Dendritic cell treated with granulocyte-macrophage colony-stimulating factor and Interleukin-4, amounts not matched to agents 40 ng/mL and 50 ng/mL, for 4 days (primary cell): ENCODE results near the gene DUSP22.
A peak's percentile ranks its signal among the peaks of the same experiment; 100 is the strongest.

Experiments used
- H3K27ac Mint-ChIP-seq: one replicate; pipeline ENCODE4 v1.8.0; 2022; ENCODE audit warnings: mild to moderate bottlenecking, mixed read lengths
- H3K27me3 Mint-ChIP-seq: one replicate; pipeline ENCODE4 v1.8.0; 2022; ENCODE audit warnings: mild to moderate bottlenecking, mixed read lengths
- H3K36me3 Mint-ChIP-seq: one replicate; pipeline ENCODE4 v1.8.0; 2022; ENCODE audit warnings: low read depth, mixed read lengths
- H3K4me1 Mint-ChIP-seq: one replicate; pipeline ENCODE4 v1.8.0; 2022; ENCODE audit warnings: low read depth, mixed read lengths
- H3K4me3 Mint-ChIP-seq: one replicate; pipeline ENCODE4 v1.8.0; 2022; ENCODE audit warnings: mild to moderate bottlenecking, moderate library complexity, mixed read lengths
- H3K9me3 Mint-ChIP-seq: one replicate; pipeline ENCODE4 v1.8.0; 2022; ENCODE audit warnings: mixed read lengths
- intact Hi-C: fragments of 100-400 bp; cut with micrococcal nuclease; formaldehyde crosslinking; loops from one replicate; pipeline ENCODE4 v1.15.0; 2022

DUSP22 gene

DNA sequence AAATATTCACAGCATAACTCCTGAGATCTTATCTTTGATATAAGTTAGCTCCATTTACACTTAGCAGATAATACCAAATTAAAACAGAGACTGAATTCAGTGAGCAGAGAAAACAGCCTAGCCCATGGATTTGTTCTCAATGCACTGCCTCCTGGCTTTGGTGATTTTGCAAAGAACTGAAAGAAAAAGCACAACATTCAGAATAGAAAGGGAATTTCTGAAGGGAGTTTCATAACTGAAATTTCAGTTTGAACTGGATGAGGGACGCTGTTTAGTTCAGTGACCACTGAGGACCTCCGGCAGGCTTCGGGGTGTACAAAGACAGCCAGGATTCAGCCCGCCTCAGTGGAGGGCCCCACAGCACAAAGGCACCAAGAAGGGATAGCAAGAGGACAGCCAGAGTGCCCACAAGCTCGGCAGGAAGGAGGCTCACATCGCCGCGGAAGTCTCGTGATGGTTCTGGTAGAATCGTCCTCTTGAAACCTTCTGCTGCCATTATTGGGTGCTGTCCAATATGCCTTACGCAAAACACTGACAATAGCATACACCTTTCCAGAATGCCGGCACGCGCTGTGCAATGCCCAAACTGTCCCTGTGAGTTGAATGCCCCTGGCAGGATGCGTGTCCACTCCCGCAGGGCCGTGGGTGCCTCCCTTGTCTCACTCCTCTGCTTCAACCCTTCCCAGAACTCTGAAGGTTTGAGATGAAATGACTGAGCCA, 89.6 kb downstream of the DUSP22 start:
- Mint-ChIP-seq H3K27me3 (peaks cover 74% of the 10 kb centered on the region), H3K4me3 (no peak overlapping the region), H3K9me3 (no peaks in the 10 kb centered on the region), H3K4me1 (peaks cover 39% of the 10 kb centered on the region), H3K36me3 (no peaks in the 10 kb centered on the region), H3K27ac (no peak overlapping the region)
- intact Hi-C loops: no loop called here

GRCh38 chr6:382883-383810, 90.9 kb downstream of the DUSP22 start:
- Mint-ChIP-seq H3K36me3 (no peaks in the 10 kb centered on the region), H3K9me3 (no peaks in the 10 kb centered on the region), H3K4me3 (no peak overlapping the region), H3K4me1 (peaks cover 47% of the 10 kb centered on the region), H3K27me3 (peaks cover 73% of the 10 kb centered on the region), H3K27ac (peak overlapping the region; percentile 25)
- intact Hi-C loops: no loop called here

DNA sequence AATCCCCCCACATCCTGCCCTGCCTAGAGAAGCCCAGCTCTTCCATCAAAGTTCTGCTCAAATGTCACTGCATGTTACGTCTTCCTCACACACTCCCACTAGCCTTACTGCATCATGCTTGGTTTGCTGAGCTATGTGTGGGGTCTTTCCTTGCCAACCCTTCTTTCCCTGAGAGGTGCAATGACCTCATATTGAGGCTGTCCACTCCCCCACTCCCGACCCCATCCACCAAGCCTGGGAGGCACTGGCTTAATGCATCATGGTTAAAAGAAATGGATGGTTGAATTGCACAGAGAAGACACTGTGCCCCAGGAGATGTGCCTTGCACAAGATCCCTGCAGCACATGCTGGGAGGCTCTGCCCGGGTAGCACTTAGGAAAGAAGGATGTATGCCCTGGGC, 91.6 kb downstream of the DUSP22 start:
- Mint-ChIP-seq H3K4me1 (peaks cover 52% of the 10 kb centered on the region), H3K4me3 (no peak overlapping the region), H3K9me3 (no peaks in the 10 kb centered on the region), H3K27me3 (peaks cover 72% of the 10 kb centered on the region), H3K27ac (peak overlapping the region; percentile 25), H3K36me3 (no peaks in the 10 kb centered on the region)
- intact Hi-C loops: no loop called here

- intact Hi-C loops: no loop called here
These were observed 92.6 kb downstream of the DUSP22 start for GRCh38 chr6:384898-385297.

DNA sequence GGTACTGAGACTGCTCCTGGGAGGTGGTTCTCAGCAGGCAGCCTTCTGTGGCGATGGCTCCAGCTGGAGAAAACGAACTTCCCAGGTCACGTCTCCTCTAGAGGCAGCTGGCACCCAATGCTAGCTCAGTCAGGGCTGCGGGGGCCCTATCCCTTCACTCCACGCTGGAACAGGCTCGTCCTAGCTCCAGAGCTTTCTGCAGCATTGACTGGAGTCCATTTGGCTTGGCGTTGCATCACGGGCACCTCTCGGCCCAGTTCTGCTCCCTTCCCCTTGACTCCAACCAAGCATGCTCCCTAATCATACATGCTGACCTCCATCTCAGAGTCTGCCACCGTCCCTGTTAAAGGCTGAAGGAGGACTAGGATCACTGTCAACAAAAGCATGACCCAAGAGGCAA, 93.3 kb downstream of the DUSP22 start:
- H3K27me3 Mint-ChIP-seq: peaks cover 72% of the 10 kb centered on the region
- H3K9me3 Mint-ChIP-seq: no peaks in the 10 kb centered on the region
- intact Hi-C loops: no loop called here
- H3K27ac Mint-ChIP-seq: no peak overlapping the region
- no peaks in the 10 kb centered on the region for H3K36me3 Mint-ChIP-seq
- no peak overlapping the region for H3K4me3 Mint-ChIP-seq
- peaks cover 44% of the 10 kb centered on the region for H3K4me1 Mint-ChIP-seq

More at GRCh38 chr6:384898-385297, 92.6 kb downstream of the DUSP22 start:
- Mint-ChIP-seq H3K9me3 (no peaks in the 10 kb centered on the region), H3K4me3 (no peak overlapping the region), H3K36me3 (no peaks in the 10 kb centered on the region), H3K27ac (peak overlapping the region; percentile 26), H3K4me1 (peaks cover 44% of the 10 kb centered on the region), H3K27me3 (peaks cover 72% of the 10 kb centered on the region)

DNA sequence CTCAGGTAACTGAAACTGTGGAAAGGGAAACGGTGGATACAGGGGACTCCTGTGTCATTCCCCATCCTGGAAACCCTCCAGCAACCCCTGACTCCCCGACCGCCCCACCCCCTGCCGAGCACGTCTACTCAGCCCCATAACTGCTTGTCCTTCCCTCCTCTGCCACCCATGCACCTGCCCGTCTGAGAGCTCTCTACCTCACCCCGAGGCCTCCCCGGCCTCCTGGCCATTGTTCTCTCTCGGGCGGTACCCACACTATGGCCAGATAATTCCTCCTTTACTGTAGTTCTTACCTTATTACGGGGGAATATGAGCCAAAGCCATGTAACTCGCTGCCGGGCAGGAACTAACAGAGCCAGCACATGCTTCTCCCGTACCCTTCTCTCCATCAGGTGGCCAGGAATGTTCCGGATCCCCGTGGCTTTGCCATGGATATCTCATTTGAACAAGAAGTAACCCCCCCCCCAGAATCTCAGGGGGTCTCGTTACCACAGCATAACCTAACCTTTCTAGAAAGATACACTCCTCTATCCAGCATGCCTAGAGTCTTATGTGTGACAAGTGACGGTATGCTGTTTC, 94.5 kb downstream of the DUSP22 start:
- Mint-ChIP-seq H3K27me3 (peaks cover 70% of the 10 kb centered on the region), H3K36me3 (peaks cover 5% of the 10 kb centered on the region), H3K9me3 (no peaks in the 10 kb centered on the region), H3K4me1 (peaks cover 51% of the 10 kb centered on the region), H3K4me3 (no peak overlapping the region), H3K27ac (no peak overlapping the region)
- intact Hi-C loops: no loop called here

GRCh38 chr6:387293-387741, 95.0 kb downstream of the DUSP22 start:
- intact Hi-C loops: no loop called here
- Mint-ChIP-seq H3K27me3 (peaks cover 64% of the 10 kb centered on the region), H3K4me3 (no peak overlapping the region), H3K9me3 (no peaks in the 10 kb centered on the region), H3K27ac (no peak overlapping the region), H3K36me3 (peaks cover 10% of the 10 kb centered on the region), H3K4me1 (peaks cover 51% of the 10 kb centered on the region)

- Mint-ChIP-seq H3K27ac (no peak overlapping the region), H3K27me3 (peaks cover 62% of the 10 kb centered on the region), H3K4me1 (peaks cover 46% of the 10 kb centered on the region), H3K4me3 (no peak overlapping the region), H3K9me3 (no peaks in the 10 kb centered on the region), H3K36me3 (peaks cover 21% of the 10 kb centered on the region)
- intact Hi-C loops: no loop called here
These were observed 96.1 kb downstream of the DUSP22 start for GRCh38 chr6:388202-388903.

DNA sequence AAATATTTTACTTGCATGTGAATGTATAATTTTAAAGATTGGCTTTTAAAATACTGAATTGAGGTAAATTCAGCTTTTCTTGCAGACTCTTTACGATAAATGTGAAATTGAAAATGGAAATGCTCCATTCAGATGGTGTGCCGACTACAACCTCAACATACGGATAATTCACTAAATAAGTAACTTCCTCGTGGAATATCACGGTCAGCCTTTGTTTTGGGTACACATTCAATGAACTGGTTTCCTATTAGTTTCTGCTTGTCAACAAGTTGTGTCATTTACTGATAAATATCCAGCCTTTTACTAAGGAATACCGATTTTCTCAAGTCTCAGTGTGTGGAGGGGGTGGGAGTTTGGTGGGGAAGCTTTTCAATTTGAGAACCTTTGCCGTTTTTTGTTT, 96.9 kb downstream of the DUSP22 start:
- H3K9me3 Mint-ChIP-seq: no peaks in the 10 kb centered on the region
- intact Hi-C loops: no loop called here
- H3K36me3 Mint-ChIP-seq: peaks cover 29% of the 10 kb centered on the region
- peaks cover 45% of the 10 kb centered on the region for H3K4me1 Mint-ChIP-seq
- H3K27ac Mint-ChIP-seq: no peak overlapping the region
- H3K27me3 Mint-ChIP-seq: peaks cover 60% of the 10 kb centered on the region
- no peak overlapping the region for H3K4me3 Mint-ChIP-seq

DNA sequence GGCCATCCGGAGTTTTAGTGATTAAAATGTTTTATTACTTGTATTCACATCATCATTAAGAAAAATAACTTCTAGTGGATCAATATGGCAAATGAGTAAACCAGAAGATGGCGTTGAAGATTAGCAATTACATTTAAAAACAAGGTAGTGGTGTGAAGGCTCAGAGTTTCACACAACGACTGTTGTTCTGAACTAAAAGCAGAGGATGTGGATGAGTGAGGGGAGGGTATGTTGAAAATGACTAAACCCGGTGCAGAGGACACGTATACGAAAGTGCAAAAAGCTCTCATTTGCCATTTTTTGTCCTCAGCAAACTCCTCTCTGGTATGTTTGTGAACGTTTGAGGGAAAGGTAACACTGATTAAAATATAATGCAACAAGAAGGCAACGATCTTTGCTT, 97.3 kb downstream of the DUSP22 start:
- intact Hi-C loops: loop anchor here (5.0 kb wide), 4 partner anchors 32 to 202 kb away; partner anchors contain the start of gene DUSP22
- peaks cover 57% of the 10 kb centered on the region for H3K27me3 Mint-ChIP-seq
- H3K4me3 Mint-ChIP-seq: no peak overlapping the region
- no peaks in the 10 kb centered on the region for H3K9me3 Mint-ChIP-seq
- H3K4me1 Mint-ChIP-seq: peaks cover 40% of the 10 kb centered on the region
- H3K36me3 Mint-ChIP-seq: peaks cover 33% of the 10 kb centered on the region
- H3K27ac Mint-ChIP-seq: no peak overlapping the region

DNA sequence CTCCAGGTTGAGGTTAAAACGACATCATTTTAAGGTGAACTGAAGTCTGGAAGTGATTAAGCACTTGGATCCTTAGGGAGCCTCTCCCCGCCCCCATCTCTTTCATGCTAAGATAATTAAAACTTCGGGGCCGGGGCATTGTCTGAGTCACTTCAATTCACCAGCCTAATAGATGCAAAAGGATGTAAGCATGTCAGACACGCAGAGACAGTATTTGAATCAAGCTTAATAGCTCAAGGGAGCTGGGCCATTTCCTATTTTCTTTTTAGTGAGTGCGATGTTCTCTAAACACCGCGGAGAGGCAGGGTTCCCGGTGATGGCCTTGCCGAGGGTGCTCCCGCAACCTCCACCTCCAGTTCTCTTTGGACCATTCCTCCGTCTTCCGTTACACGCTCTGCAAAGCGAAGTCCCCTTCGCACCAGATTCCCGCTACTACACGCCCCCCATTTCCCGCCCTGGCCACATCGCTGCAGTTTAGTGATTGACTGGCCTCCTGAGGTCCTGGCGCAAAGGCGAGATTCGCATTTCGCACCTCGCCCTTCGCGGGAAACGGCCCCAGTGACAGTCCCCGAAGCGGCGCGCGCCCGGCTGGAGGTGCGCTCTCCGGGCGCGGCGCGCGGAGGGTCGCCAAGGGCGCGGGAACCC, 98.7 kb downstream of the DUSP22 start:
- Mint-ChIP-seq H3K4me3 (peak overlapping the region; percentile 83), H3K27me3 (peaks cover 53% of the 10 kb centered on the region), H3K9me3 (no peaks in the 10 kb centered on the region), H3K36me3 (peaks cover 48% of the 10 kb centered on the region), H3K4me1 (peaks cover 50% of the 10 kb centered on the region), H3K27ac (peak overlapping the region; percentile 83)
- intact Hi-C loops: loop anchor here (5.0 kb wide), 4 partner anchors 34 to 204 kb away; partner anchors contain the start of gene DUSP22

DNA sequence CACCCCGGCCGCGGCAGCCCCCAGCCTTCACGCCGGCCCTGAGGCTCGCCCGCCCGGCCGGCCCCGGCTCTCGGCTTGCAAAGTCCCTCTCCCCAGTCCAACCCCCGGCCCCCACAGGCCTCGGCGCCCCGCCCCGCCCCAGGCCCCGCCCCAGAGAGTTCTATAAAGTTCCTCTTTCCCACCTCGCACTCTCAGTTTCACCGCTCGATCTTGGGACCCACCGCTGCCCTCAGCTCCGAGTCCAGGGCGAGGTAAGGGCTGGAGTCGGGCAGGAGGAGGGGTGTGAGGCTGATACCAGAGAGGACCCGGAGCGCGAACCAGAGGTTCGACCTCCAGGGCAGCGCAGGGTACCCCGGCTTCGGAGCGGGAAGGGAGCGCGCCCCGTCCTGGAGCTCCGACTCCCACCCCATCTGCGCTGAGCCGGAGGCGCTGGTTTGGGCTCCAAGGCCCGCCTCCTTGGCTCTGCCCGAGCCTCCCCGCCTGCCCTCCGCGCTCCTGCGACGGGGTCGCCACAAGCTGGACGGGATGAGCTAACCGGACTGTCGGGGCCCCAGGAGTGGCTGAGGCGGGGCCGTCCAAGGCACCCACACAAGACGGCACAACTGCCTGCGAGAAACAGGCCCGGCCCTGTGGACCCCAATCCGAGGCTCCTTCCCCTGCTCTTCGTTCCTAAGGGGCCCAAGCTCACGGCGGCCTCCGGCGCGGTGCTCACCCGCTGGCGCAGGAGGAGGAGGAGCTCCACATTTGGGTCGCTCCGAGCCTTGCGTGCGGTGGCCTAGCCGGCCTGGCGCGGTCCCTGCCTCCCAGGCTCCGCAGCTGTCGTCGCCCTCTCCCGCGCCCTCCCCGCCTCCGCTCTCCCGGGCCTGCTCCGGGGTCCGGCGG, 99.5 kb downstream of the DUSP22 start, which contains the start of gene IRF4:
Gene IRF4, plus strand, starts transcription at position 194 of the 882 bp plus-strand sequence. CDS start 1,401 bp downstream, outside the sequence.
- intact Hi-C loops: loop anchor here (2.0 to 5.0 kb wide), 5 partner anchors 17 to 204 kb away; partner anchors contain the start of gene DUSP22
- H3K9me3 Mint-ChIP-seq: no peaks in the 10 kb centered on the region
- H3K27ac Mint-ChIP-seq: peak within 1 kb of the TSS; percentile 83
- peaks cover 55% of the 10 kb centered on the region for H3K36me3 Mint-ChIP-seq
- H3K4me1 Mint-ChIP-seq: peaks cover 52% of the 10 kb centered on the region
- H3K4me3 Mint-ChIP-seq: peak within 1 kb of the TSS; percentile 93
- H3K27me3 Mint-ChIP-seq: peaks cover 48% of the 10 kb centered on the region
